Fibroblast of the aortic adventitia (primary cell): ENCODE results near the gene CCDC78. TPM values are rescaled to one million over a fixed set of nuclear protein-coding genes. Genes with fewer than 3 reads are reported as not detected.
A peak's percentile ranks its signal among the peaks of the same experiment; 100 is the strongest.

Source experiments
- DNase-seq: peaks from one replicate; pipeline ENCODE4 v3.0.0-alpha.2; 2010; ENCODE audit warnings: low read depth
- H3K4me3 ChIP-seq: 2 replicates; pipeline ENCODE4 v1.5.1; 2011; ENCODE audit warnings: low read depth, mild to moderate bottlenecking, control low read depth, low read length, moderate library complexity
- CTCF ChIP-seq: IDR thresholded peaks from 2 replicates; pipeline ENCODE4 v1.5.1; 2011; ENCODE audit warnings: mild to moderate bottlenecking, low read length, control low read depth, inconsistent platforms; ENCODE audit not compliant: insufficient read depth
- total RNA-seq: library from RNA; depleted of rRNA; stranded (reverse); fragments of >200 nt; gene quantifications from 2 replicates; pipeline ENCODE4 v1.2.3, GENCODE V29; 2012; ENCODE audit warnings: low replicate concordance

Gene CCDC78
- total RNA-seq, 1 donor, result 1.8 TPM

GRCh38 chr16:732332-732731 is 6.1 kb upstream of the CCDC78 start:
- DNase-seq, result no peak
- no peak for TF ChIP-seq CTCF
- no peak overlapping the region for H3K4me3 ChIP-seq

- no peak for DNase-seq
- no peak overlapping the region for H3K4me3 ChIP-seq
- no peak for TF ChIP-seq CTCF
Measured at GRCh38 chr16:730666-731509, 4.6 kb upstream of the CCDC78 start.

- TF ChIP-seq CTCF, result no peak
- no peak overlapping the region for H3K4me3 ChIP-seq
- no peak for DNase-seq
Measured at GRCh38 chr16:729768-730665, 3.8 kb upstream of the CCDC78 start.

GRCh38 chr16:728890-729744 is 2.9 kb upstream of the CCDC78 start:
- DNase-seq, result no peak
- H3K4me3 ChIP-seq, result no peak overlapping the region
- TF ChIP-seq CTCF, result no peak

- H3K4me3 ChIP-seq, result peak overlapping the region; percentile 73
- TF ChIP-seq CTCF, result no peak
- DNase-seq, result peak; percentile 63
Measured at GRCh38 chr16:728131-728889, 2.1 kb upstream of the CCDC78 start.
